ENCODE measurements around the gene ECM2. TPM values are rescaled to one million over a fixed set of nuclear protein-coding genes. Genes with fewer than 3 reads are reported as not detected.

Gene ECM2
- total and polyA plus RNA-seq, 7 experiments from 2014 or later, result not detected

DNA sequence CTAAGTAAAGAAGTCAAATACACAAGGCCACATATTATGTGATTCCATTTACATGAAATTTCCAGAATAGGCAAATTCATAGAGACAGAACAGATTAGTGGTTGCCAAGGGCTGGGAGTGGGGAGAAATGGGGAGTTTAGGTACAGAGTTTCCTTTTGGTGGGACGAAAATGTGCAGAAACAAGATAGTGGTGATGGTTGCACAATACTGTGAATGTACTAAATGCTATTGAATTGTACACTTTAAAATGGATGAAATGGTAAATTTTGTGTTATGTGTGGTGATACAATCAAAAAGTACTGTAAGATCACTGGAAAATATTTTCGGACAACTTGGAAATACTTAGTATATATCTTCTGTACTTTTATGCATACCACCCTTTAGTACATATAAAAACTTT lies 15.0 kb downstream of the ECM2 start:
- no peak overlapping the region for H3K27ac Mint-ChIP-seq
- H3K27me3 Mint-ChIP-seq, result no peaks in the 10 kb centered on the region

DNA sequence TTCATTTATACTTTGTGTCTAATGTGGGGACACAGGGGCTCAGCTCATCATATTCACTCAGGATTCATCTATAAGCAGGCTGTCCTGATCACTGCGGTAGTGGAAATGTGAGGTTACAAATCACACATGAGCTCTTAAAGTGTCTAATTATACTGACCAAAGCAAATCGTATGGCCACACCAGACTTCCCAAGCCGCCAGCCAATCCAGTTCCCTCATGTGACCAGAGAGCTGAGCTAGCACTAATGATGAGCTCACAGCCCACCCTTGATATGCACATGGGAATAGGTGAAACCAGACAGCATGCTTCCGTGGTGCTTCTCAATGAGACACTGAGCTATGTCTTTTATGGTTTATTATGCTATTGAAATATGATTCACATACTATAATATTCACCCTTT lies 17.6 kb downstream of the ECM2 start:
- Histone ChIP-seq H3K4me3 (ENCODE audit: low read length) (no peak overlapping the region), H3K36me3 (ENCODE audit: control insufficient read depth in 2 of 3, insufficient read depth in 3 of 3, low read length in 3 of 3) (no peaks in the 10 kb centered on the region), H3K4me1 (ENCODE audit: control insufficient read depth in 2 of 2, insufficient read depth in 2 of 2, low read length in 2 of 2) (no peaks in the 10 kb centered on the region), H3K9me3 (ENCODE audit: control insufficient read depth in 2 of 3, low read length in 3 of 3) (no peaks in the 10 kb centered on the region), H3K27ac (ENCODE audit: low read depth, low read length) (no peak overlapping the region), H3K27me3 (ENCODE audit: control insufficient read depth in 2 of 2, insufficient read depth in 2 of 2, low read length in 2 of 2) (no peaks in the 10 kb centered on the region)
- CTCF ChIA-PET, result no interaction called here
- POLR2A ChIA-PET, result no interaction called here
- Mint-ChIP-seq H3K27me3 (no peaks in the 10 kb centered on the region), H3K4me3 (no peak overlapping the region), H3K4me1 (no peaks in the 10 kb centered on the region), H3K36me3 (no peaks in the 10 kb centered on the region), H3K27ac (no peak overlapping the region), H3K9me3 (no peaks in the 10 kb centered on the region)
- ATAC-seq, result no peak
- no peak for DNase-seq
- intact Hi-C loops (cut with micrococcal nuclease), result no loop called here

More for the DNA sequence above, 15.0 kb downstream of the ECM2 start:
- Histone ChIP-seq H3K27ac (ENCODE audit: low read depth, low read length) (no peak overlapping the region), H3K4me1 (ENCODE audit: control insufficient read depth in 2 of 2, insufficient read depth in 2 of 2, low read length in 2 of 2) (no peaks in the 10 kb centered on the region), H3K4me3 (ENCODE audit: low read length) (no peak overlapping the region), H3K36me3 (ENCODE audit: control insufficient read depth in 2 of 3, insufficient read depth in 3 of 3, low read length in 3 of 3) (no peaks in the 10 kb centered on the region), H3K27me3 (ENCODE audit: control insufficient read depth in 2 of 2, insufficient read depth in 2 of 2, low read length in 2 of 2) (no peaks in the 10 kb centered on the region), H3K9me3 (ENCODE audit: control insufficient read depth in 2 of 3, low read length in 3 of 3) (no peaks in the 10 kb centered on the region)
- intact Hi-C loops (cut with micrococcal nuclease), result no loop called here
- H3K9me3 Mint-ChIP-seq, result no peaks in the 10 kb centered on the region
- ChIA-PET POLR2A (no interaction called here), CTCF (no interaction called here)
- peaks cover 0 to 2% (median 0%) of the 10 kb centered on the region in 7 donors for H3K4me1 Mint-ChIP-seq
- H3K4me3 Mint-ChIP-seq, result no peak overlapping the region
- no peaks in the 10 kb centered on the region for H3K36me3 Mint-ChIP-seq
- no peak for DNase-seq
- ATAC-seq, result no peak

DNA sequence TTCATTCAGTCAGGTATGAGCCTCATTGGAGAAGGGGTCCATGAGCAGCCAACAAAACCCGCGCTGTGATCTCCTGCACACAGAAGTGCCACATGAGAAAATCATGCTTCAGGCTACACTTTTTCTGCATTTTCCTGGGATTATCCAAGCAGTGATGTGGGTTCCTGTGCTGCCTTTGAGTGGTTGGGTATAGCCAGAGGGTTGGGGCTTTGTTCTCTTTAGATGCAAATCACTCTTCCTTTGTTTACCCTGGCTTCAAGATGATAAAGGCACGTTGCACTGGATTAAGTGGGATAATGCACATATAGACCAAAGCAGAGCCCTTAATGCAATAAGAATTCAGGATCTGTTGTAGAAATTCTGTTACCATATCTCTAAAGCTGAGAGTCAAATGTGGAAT lies 18.7 kb downstream of the ECM2 start:
- no peaks in the 10 kb centered on the region for H3K4me1 Mint-ChIP-seq
- Histone ChIP-seq H3K27ac (ENCODE audit: low read depth, low read length) (no peak overlapping the region), H3K9me3 (ENCODE audit: control insufficient read depth in 2 of 3, low read length in 3 of 3) (no peaks in the 10 kb centered on the region), H3K4me1 (ENCODE audit: control insufficient read depth in 2 of 2, insufficient read depth in 2 of 2, low read length in 2 of 2) (no peaks in the 10 kb centered on the region), H3K27me3 (ENCODE audit: control insufficient read depth in 2 of 2, insufficient read depth in 2 of 2, low read length in 2 of 2) (no peaks in the 10 kb centered on the region), H3K36me3 (ENCODE audit: control insufficient read depth in 2 of 3, insufficient read depth in 3 of 3, low read length in 3 of 3) (no peaks in the 10 kb centered on the region), H3K4me3 (ENCODE audit: low read length) (no peak overlapping the region)
- ChIA-PET CTCF (no interaction called here), POLR2A (no interaction called here)
- ATAC-seq, result no peak
- H3K27me3 Mint-ChIP-seq, result no peaks in the 10 kb centered on the region
- no peak for DNase-seq
- intact Hi-C loops (cut with micrococcal nuclease), result no loop called here
- H3K4me3 Mint-ChIP-seq, result no peak overlapping the region
- no peaks in the 10 kb centered on the region for H3K36me3 Mint-ChIP-seq
- no peaks in the 10 kb centered on the region for H3K9me3 Mint-ChIP-seq
- H3K27ac Mint-ChIP-seq, result no peak overlapping the region

DNA sequence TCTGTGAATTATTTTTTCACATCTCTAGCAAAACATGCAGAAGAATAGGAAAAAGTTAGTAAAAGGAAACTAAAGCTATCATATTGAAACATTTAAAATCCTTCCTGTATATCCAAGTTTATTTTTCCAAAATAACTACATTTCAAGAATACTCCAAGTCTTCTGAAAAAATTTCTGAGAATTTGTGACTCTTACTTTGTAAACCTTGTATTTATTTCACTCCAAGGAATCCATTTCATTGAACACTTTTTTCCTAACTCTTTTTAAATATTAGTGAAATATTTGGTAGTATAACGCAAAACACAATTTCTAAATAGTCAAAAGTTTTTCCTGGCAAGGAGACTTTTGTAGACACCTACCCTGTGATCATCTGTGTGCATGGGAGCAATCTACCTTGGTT lies 19.3 kb downstream of the ECM2 start:
- ChIA-PET POLR2A (no interaction called here), CTCF (no interaction called here)
- DNase-seq (no peak), ATAC-seq (no peak)
- no peaks in the 10 kb centered on the region for H3K36me3 ChIP-seq (ENCODE audit: control insufficient read depth in 2 of 3, insufficient read depth in 3 of 3, low read length in 3 of 3)
- no peaks in the 10 kb centered on the region for H3K27me3 Mint-ChIP-seq
- no peaks in the 10 kb centered on the region for H3K9me3 Mint-ChIP-seq
- no peaks in the 10 kb centered on the region for H3K4me1 Mint-ChIP-seq
- no peaks in the 10 kb centered on the region for H3K4me1 ChIP-seq (ENCODE audit: control insufficient read depth in 2 of 2, insufficient read depth in 2 of 2, low read length in 2 of 2)
- no peaks in the 10 kb centered on the region for H3K9me3 ChIP-seq (ENCODE audit: control insufficient read depth in 2 of 3, low read length in 3 of 3)
- H3K27ac ChIP-seq (ENCODE audit: low read depth, low read length), result no peak overlapping the region
- H3K27ac Mint-ChIP-seq, result no peak overlapping the region
- no peak overlapping the region for H3K4me3 Mint-ChIP-seq
- no peak overlapping the region for H3K4me3 ChIP-seq (ENCODE audit: low read length)
- H3K36me3 Mint-ChIP-seq, result no peaks in the 10 kb centered on the region
- intact Hi-C loops (cut with micrococcal nuclease), result no loop called here
- H3K27me3 ChIP-seq (ENCODE audit: control insufficient read depth in 2 of 2, insufficient read depth in 2 of 2, low read length in 2 of 2), result no peaks in the 10 kb centered on the region

DNA sequence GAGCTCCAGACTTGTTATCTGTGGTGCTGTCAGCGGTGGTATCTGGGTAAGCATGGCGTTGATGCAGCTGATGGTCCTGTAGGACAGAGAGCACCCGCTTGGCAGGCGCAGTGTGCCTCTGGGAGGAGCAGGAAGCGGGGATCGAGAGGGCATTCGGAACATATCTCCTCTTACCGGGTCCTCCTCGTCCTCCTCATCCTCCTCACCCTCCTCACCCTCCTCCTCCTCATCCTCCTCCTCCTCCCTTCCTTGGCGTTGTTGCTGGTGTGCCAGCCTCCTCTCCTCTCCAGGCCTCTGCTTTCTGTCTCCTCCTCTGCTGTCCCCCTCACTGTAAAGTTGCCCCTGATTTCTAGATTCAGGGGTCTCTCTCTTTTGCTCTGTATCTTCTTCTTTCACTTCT lies 21.2 kb downstream of the ECM2 start:
- Histone ChIP-seq H3K27ac (ENCODE audit: low read depth, low read length) (no peak overlapping the region), H3K36me3 (ENCODE audit: control insufficient read depth in 2 of 3, insufficient read depth in 3 of 3, low read length in 3 of 3) (no peaks in the 10 kb centered on the region), H3K9me3 (ENCODE audit: control insufficient read depth in 2 of 3, low read length in 3 of 3) (no peaks in the 10 kb centered on the region), H3K27me3 (ENCODE audit: control insufficient read depth in 2 of 2, insufficient read depth in 2 of 2, low read length in 2 of 2) (no peaks in the 10 kb centered on the region), H3K4me3 (ENCODE audit: low read length) (no peak overlapping the region), H3K4me1 (ENCODE audit: control insufficient read depth in 2 of 2, insufficient read depth in 2 of 2, low read length in 2 of 2) (no peaks in the 10 kb centered on the region)
- no peaks in the 10 kb centered on the region for H3K9me3 Mint-ChIP-seq
- DNase-seq (no peak), ATAC-seq (no peak)
- CTCF ChIA-PET, result no interaction called here
- no peaks in the 10 kb centered on the region for H3K4me1 Mint-ChIP-seq
- no peaks in the 10 kb centered on the region for H3K27me3 Mint-ChIP-seq
- H3K36me3 Mint-ChIP-seq, result no peaks in the 10 kb centered on the region
- H3K27ac Mint-ChIP-seq, result no peak overlapping the region
- POLR2A ChIA-PET, result no interaction called here
- intact Hi-C loops (cut with micrococcal nuclease), result no loop called here
- H3K4me3 Mint-ChIP-seq, result no peak overlapping the region

DNA sequence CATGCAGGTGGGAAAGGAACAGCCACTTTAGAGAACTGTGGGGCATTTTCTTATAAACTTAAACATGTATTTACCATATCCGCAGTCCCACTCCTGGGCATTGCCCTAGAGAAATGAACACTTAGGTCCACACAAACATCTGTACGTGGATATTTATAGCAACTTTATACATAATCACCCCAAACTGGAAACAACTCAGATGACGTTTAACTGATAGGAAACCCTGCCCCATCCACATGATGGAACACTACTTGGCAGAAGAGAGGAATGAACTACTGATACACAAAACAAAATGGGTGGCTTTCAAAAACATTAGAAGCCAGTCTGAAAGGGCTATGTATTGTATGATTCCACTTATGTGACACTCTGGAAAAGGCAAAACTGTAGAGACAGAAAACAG lies 22.4 kb downstream of the ECM2 start:
- H3K27ac Mint-ChIP-seq, result no peak overlapping the region
- H3K4me1 Mint-ChIP-seq, result no peaks in the 10 kb centered on the region
- Histone ChIP-seq H3K4me1 (ENCODE audit: control insufficient read depth in 2 of 2, insufficient read depth in 2 of 2, low read length in 2 of 2) (no peaks in the 10 kb centered on the region), H3K27me3 (ENCODE audit: control insufficient read depth in 2 of 2, insufficient read depth in 2 of 2, low read length in 2 of 2) (no peaks in the 10 kb centered on the region), H3K9me3 (ENCODE audit: control insufficient read depth in 2 of 3, low read length in 3 of 3) (no peaks in the 10 kb centered on the region), H3K4me3 (ENCODE audit: low read length) (no peak overlapping the region), H3K27ac (ENCODE audit: low read depth, low read length) (no peak overlapping the region), H3K36me3 (ENCODE audit: control insufficient read depth in 2 of 3, insufficient read depth in 3 of 3, low read length in 3 of 3) (no peaks in the 10 kb centered on the region)
- no peaks in the 10 kb centered on the region for H3K27me3 Mint-ChIP-seq
- ChIA-PET CTCF (no interaction called here), POLR2A (no interaction called here)
- no peaks in the 10 kb centered on the region for H3K36me3 Mint-ChIP-seq
- ATAC-seq (no peak), DNase-seq (no peak)
- H3K4me3 Mint-ChIP-seq, result no peak overlapping the region
- H3K9me3 Mint-ChIP-seq, result no peaks in the 10 kb centered on the region
- intact Hi-C loops (cut with micrococcal nuclease), result no loop called here

DNA sequence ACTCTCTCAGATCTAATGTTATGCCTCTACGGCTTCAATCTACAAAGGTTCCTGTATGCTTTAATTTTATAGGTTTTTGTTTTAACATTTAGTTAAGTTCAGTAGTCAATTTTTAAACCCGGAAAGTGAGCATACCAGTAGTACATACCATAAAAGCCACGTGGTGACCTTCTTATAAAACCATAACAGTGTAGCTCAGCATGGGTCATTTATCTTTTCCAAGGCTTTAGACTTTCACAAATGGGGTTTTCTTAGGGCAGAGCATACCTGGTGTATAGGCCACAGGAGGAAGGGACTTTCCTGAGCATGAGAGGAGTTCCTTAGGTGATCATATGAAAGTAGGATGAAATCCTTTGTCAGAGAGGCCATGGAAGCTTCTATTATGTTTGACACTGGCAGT lies 23.2 kb downstream of the ECM2 start:
- Histone ChIP-seq H3K27me3 (ENCODE audit: control insufficient read depth in 2 of 2, insufficient read depth in 2 of 2, low read length in 2 of 2) (no peaks in the 10 kb centered on the region), H3K4me1 (ENCODE audit: control insufficient read depth in 2 of 2, insufficient read depth in 2 of 2, low read length in 2 of 2) (no peaks in the 10 kb centered on the region), H3K36me3 (ENCODE audit: control insufficient read depth in 2 of 3, insufficient read depth in 3 of 3, low read length in 3 of 3) (no peaks in the 10 kb centered on the region), H3K4me3 (ENCODE audit: low read length) (no peak overlapping the region), H3K27ac (ENCODE audit: low read depth, low read length) (no peak overlapping the region), H3K9me3 (ENCODE audit: control insufficient read depth in 2 of 3, low read length in 3 of 3) (no peaks in the 10 kb centered on the region)
- ChIA-PET CTCF (no interaction called here), POLR2A (no interaction called here)
- Mint-ChIP-seq H3K4me1 (peaks cover 0 to 3% (median 0%) of the 10 kb centered on the region in 7 donors), H3K36me3 (no peaks in the 10 kb centered on the region), H3K9me3 (no peaks in the 10 kb centered on the region), H3K27me3 (no peaks in the 10 kb centered on the region), H3K27ac (no peak overlapping the region), H3K4me3 (no peak overlapping the region)
- ATAC-seq, result no peak
- DNase-seq, result no peak
- intact Hi-C loops (cut with micrococcal nuclease), result no loop called here
